ENCODE measurements around the gene ARID3C. TPM values are rescaled to one million over a fixed set of nuclear protein-coding genes. Genes with fewer than 3 reads are reported as not detected.

Gene ARID3C
- total RNA-seq, 1 donor from 2014 or later = not detected

GRCh38 chr9:34582787-34583186, 46.1 kb downstream of the ARID3C start:
- Histone ChIP-seq H3K4me1 (peaks cover 20% of the 10 kb centered on the region), H3K36me3 (no peaks in the 10 kb centered on the region), H3K27ac (replicated peaks) (no peak overlapping the region), H3K4me3 (no peak overlapping the region), H3K27me3 (ENCODE audit: low read depth) (peaks cover 97% of the 10 kb centered on the region), H3K9me3 (replicated peaks) (no peaks in the 10 kb centered on the region)
- DNase-seq = no peak
- no peak for TF ChIP-seq CTCF (IDR thresholded peaks at IDR 0.05; ENCODE audit: borderline replicate concordance)
- intact Hi-C loops (cut with micrococcal nuclease) = no loop called here

GRCh38 chr9:34581318-34581717, 47.5 kb downstream of the ARID3C start:
- TF ChIP-seq CTCF (IDR thresholded peaks at IDR 0.05; ENCODE audit: borderline replicate concordance) = no peak
- no peak overlapping the region for H3K27ac ChIP-seq (replicated peaks)
- H3K4me1 ChIP-seq = peaks cover 20% of the 10 kb centered on the region
- H3K36me3 ChIP-seq = no peaks in the 10 kb centered on the region
- no peak overlapping the region for H3K4me3 ChIP-seq
- no peaks in the 10 kb centered on the region for H3K9me3 ChIP-seq (replicated peaks)
- intact Hi-C loops (cut with micrococcal nuclease) = no loop called here
- peaks cover 97% of the 10 kb centered on the region for H3K27me3 ChIP-seq (ENCODE audit: low read depth)
- DNase-seq = no peak

- TF ChIP-seq CTCF (IDR thresholded peaks at IDR 0.05; ENCODE audit: borderline replicate concordance) = no peak
- Histone ChIP-seq H3K9me3 (replicated peaks) (no peaks in the 10 kb centered on the region), H3K4me3 (no peak overlapping the region), H3K4me1 (peaks cover 20% of the 10 kb centered on the region), H3K27me3 (ENCODE audit: low read depth) (peaks cover 97% of the 10 kb centered on the region), H3K36me3 (no peaks in the 10 kb centered on the region), H3K27ac (replicated peaks) (no peak overlapping the region)
- DNase-seq = no peak
- intact Hi-C loops (cut with micrococcal nuclease) = no loop called here
These were observed 48.5 kb downstream of the ARID3C start for GRCh38 chr9:34580358-34580757.

GRCh38 chr9:34579808-34580163, 49.1 kb downstream of the ARID3C start:
- Histone ChIP-seq H3K4me1 (peaks cover 20% of the 10 kb centered on the region), H3K27ac (replicated peaks) (no peak overlapping the region), H3K27me3 (ENCODE audit: low read depth) (peaks cover 97% of the 10 kb centered on the region), H3K9me3 (replicated peaks) (no peaks in the 10 kb centered on the region), H3K36me3 (no peaks in the 10 kb centered on the region), H3K4me3 (no peak overlapping the region)
- no peak for DNase-seq
- TF ChIP-seq CTCF (IDR thresholded peaks at IDR 0.05; ENCODE audit: borderline replicate concordance) = no peak
- intact Hi-C loops (cut with micrococcal nuclease) = no loop called here

GRCh38 chr9:34579104-34579807, 49.6 kb downstream of the ARID3C start:
- TF ChIP-seq CTCF (IDR thresholded peaks at IDR 0.05; ENCODE audit: borderline replicate concordance) = no peak
- Histone ChIP-seq H3K4me3 (peak overlapping the region; percentile 32), H3K27ac (replicated peaks) (no peak overlapping the region), H3K27me3 (ENCODE audit: low read depth) (peaks cover 97% of the 10 kb centered on the region), H3K4me1 (peaks cover 20% of the 10 kb centered on the region), H3K36me3 (no peaks in the 10 kb centered on the region), H3K9me3 (replicated peaks) (no peaks in the 10 kb centered on the region)
- no peak for DNase-seq
- intact Hi-C loops (cut with micrococcal nuclease) = no loop called here

Data from left ventricle myocardium inferior (tissue), 1 donor.